ENCODE data around the gene OPTC. TPM values are rescaled to one million over a fixed set of nuclear protein-coding genes. Genes with fewer than 3 reads are reported as not detected.

Gene OPTC
- total and polyA plus RNA-seq, 2 of the 8 experiments (the other 6 are each of a cell fraction or from before 2014, with no cell fraction given) = 1.1 to 4.0 TPM

DNA sequence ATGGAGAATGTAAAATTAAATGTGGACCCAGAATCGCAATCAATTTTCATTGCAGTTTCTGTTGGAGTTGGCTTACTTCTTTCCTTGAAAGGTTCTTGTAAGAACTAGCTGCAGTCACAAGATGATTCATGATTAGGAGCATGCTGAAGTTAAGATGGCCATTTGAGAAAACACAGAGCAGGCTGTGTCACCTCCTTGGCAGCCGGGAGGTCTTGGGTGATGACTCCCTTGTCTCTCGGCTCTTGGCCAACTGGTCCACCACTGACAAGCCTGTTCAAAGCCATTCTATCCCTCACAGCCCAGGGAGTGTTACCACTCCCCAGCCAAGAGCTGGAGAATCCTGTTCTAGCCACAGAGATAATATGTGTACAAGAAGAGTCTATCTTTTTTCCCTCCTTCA, 40.6 kb downstream of the OPTC start (continued):
- TF ChIP-seq JUN (IDR thresholded peaks at IDR 0.05; ENCODE audit: low read depth, low read length) = no peak
